ENCODE measurements around the gene USP43. TPM values are rescaled to one million over a fixed set of nuclear protein-coding genes. Genes with fewer than 3 reads are reported as not detected.

Gene USP43
- polyA plus RNA-seq, 1 donor from 2014 or later: 0.53 TPM

- TF ChIP-seq EZH2 (IDR thresholded peaks at IDR 0.05; ENCODE audit: borderline replicate concordance, insufficient read depth, low read length, poor library complexity, severe bottlenecking) (no peak), REST (IDR thresholded peaks at IDR 0.05; ENCODE audit: borderline replicate concordance) (no peak), POLR2AphosphoS5 (IDR thresholded peaks at IDR 0.05) (no peak), SMC3 (conservative IDR thresholded peaks at IDR 0.05; ENCODE audit: poor library complexity) (no peak), CTCF (IDR thresholded peaks at IDR 0.05; ENCODE audit: poor library complexity, severe bottlenecking) (no peak), MXI1 (conservative IDR thresholded peaks at IDR 0.05; ENCODE audit: poor library complexity, severe bottlenecking) (no peak), TAF1 (IDR thresholded peaks at IDR 0.05; ENCODE audit: low read depth) (no peak), EP300 (conservative IDR thresholded peaks at IDR 0.05; ENCODE audit: poor library complexity, severe bottlenecking) (no peak), RAD21 (conservative IDR thresholded peaks at IDR 0.05) (no peak)
Measured at GRCh38 chr17:9772658-9773057, 127.3 kb downstream of the USP43 start.

GRCh38 chr17:9776911-9777310 lies 131.6 kb downstream of the USP43 start:
- no peak overlapping the region for H3K4me2 ChIP-seq (ENCODE audit: low read length)
- no peaks in the 10 kb centered on the region for H3K27me3 ChIP-seq (ENCODE audit: insufficient read depth, low read depth, low read length)
- no peak overlapping the region for H3K4me3 ChIP-seq (ENCODE audit: low read length)
- no peak overlapping the region for H2AFZ ChIP-seq (ENCODE audit: low read depth, low read length)
- H3K9me2 ChIP-seq (ENCODE audit: insufficient read depth, low read length): no peaks in the 10 kb centered on the region
- no peak overlapping the region for H3K27ac ChIP-seq (ENCODE audit: low read length)
- no peaks in the 10 kb centered on the region for H4K20me1 ChIP-seq (ENCODE audit: insufficient read depth)
- no peaks in the 10 kb centered on the region for H3K9me3 ChIP-seq (ENCODE audit: low read length)
- no peak overlapping the region for H3K9ac ChIP-seq (ENCODE audit: low read length)
- H3F3A ChIP-seq (ENCODE audit: insufficient read depth, low read length, poor library complexity, severe bottlenecking): no peaks in the 10 kb centered on the region
- no peaks in the 10 kb centered on the region for H3K79me2 ChIP-seq (replicated peaks; ENCODE audit: insufficient read depth, low read length)
- H3K36me3 ChIP-seq (ENCODE audit: insufficient read depth, low read length): no peaks in the 10 kb centered on the region
- TF ChIP-seq TAF1 (IDR thresholded peaks at IDR 0.05; ENCODE audit: low read depth) (no peak), SMC3 (conservative IDR thresholded peaks at IDR 0.05; ENCODE audit: poor library complexity) (no peak), RAD21 (conservative IDR thresholded peaks at IDR 0.05) (no peak), EZH2 (IDR thresholded peaks at IDR 0.05; ENCODE audit: borderline replicate concordance, insufficient read depth, low read length, poor library complexity, severe bottlenecking) (no peak), MXI1 (conservative IDR thresholded peaks at IDR 0.05; ENCODE audit: poor library complexity, severe bottlenecking) (no peak), REST (IDR thresholded peaks at IDR 0.05; ENCODE audit: borderline replicate concordance) (no peak), EP300 (conservative IDR thresholded peaks at IDR 0.05; ENCODE audit: poor library complexity, severe bottlenecking) (no peak), CTCF (IDR thresholded peaks at IDR 0.05; ENCODE audit: poor library complexity, severe bottlenecking) (no peak), POLR2AphosphoS5 (IDR thresholded peaks at IDR 0.05) (no peak)

More at GRCh38 chr17:9772658-9773057, 127.3 kb downstream of the USP43 start:
- Histone ChIP-seq H3K27ac (ENCODE audit: low read length) (no peak overlapping the region), H3K9me2 (ENCODE audit: insufficient read depth, low read length) (no peaks in the 10 kb centered on the region), H3K79me2 (replicated peaks; ENCODE audit: insufficient read depth, low read length) (no peaks in the 10 kb centered on the region), H3K4me2 (ENCODE audit: low read length) (no peak overlapping the region), H4K20me1 (ENCODE audit: insufficient read depth) (no peaks in the 10 kb centered on the region), H3K27me3 (ENCODE audit: insufficient read depth, low read depth, low read length) (no peaks in the 10 kb centered on the region), H2AFZ (ENCODE audit: low read depth, low read length) (no peak overlapping the region), H3K4me3 (ENCODE audit: low read length) (no peak overlapping the region), H3F3A (ENCODE audit: insufficient read depth, low read length, poor library complexity, severe bottlenecking) (no peaks in the 10 kb centered on the region), H3K36me3 (ENCODE audit: insufficient read depth, low read length) (no peaks in the 10 kb centered on the region), H3K9me3 (ENCODE audit: low read length) (no peaks in the 10 kb centered on the region), H3K9ac (ENCODE audit: low read length) (no peak overlapping the region)
